Epithelial cell of esophagus (primary cell): Measurements from ENCODE around the gene TDRD10.
A peak's percentile ranks its signal among the peaks of the same experiment; 100 is the strongest.

Experiments
- DNase-seq: peaks from one replicate; pipeline ENCODE4 v3.0.0; 2010; ENCODE audit warnings: low read depth
- H3K4me3 ChIP-seq: 2 replicates; pipeline ENCODE4 v1.5.1; 2011; ENCODE audit warnings: mild to moderate bottlenecking, low read length, control low read depth
- CTCF ChIP-seq: IDR thresholded peaks from 2 replicates; pipeline ENCODE4 v1.5.1; 2011; ENCODE audit warnings: low read depth, mild to moderate bottlenecking, low read length, control low read depth, inconsistent platforms; ENCODE audit not compliant: insufficient read depth; ENCODE audit errors: missing control alignments

The TDRD10 gene

GRCh38 chr1:154468535-154469250, 33.3 kb upstream of the TDRD10 start:
- TF ChIP-seq CTCF, result no peak
- DNase-seq, result no peak
- H3K4me3 ChIP-seq, result no peak overlapping the region

- DNase-seq, result no peak
- H3K4me3 ChIP-seq, result no peak overlapping the region
- TF ChIP-seq CTCF, result no peak
Measured at GRCh38 chr1:154469844-154470560, 32.0 kb upstream of the TDRD10 start.

GRCh38 chr1:154471304-154471703, 30.7 kb upstream of the TDRD10 start:
- no peak for DNase-seq
- TF ChIP-seq CTCF, result no peak
- no peak overlapping the region for H3K4me3 ChIP-seq

- TF ChIP-seq CTCF, result no peak
- DNase-seq, result peak; percentile 64
- H3K4me3 ChIP-seq, result no peak overlapping the region
Measured at GRCh38 chr1:154474802-154475201, 27.2 kb upstream of the TDRD10 start.

GRCh38 chr1:154476791-154477190, 25.2 kb upstream of the TDRD10 start:
- H3K4me3 ChIP-seq, result no peak overlapping the region
- DNase-seq, result peak; percentile 77
- no peak for TF ChIP-seq CTCF

- DNase-seq, result no peak
- TF ChIP-seq CTCF, result no peak
- no peak overlapping the region for H3K4me3 ChIP-seq
Measured at GRCh38 chr1:154478013-154478412, 24.0 kb upstream of the TDRD10 start.
